Ishikawa (cell line): ENCODE data around the gene SEPTIN5.

Source experiments
- CEBPB ChIP-seq: IDR thresholded peaks from 2 replicates; pipeline ENCODE4 v1.6.1; 2012
- CREB1 ChIP-seq: IDR thresholded peaks from 2 replicates; pipeline ENCODE4 v1.6.1; 2012; ENCODE audit warnings: low read depth
- EP300 ChIP-seq: IDR thresholded peaks from 2 replicates; pipeline ENCODE4 v1.6.1; 2012; ENCODE audit warnings: borderline replicate concordance
- FOXM1 ChIP-seq: IDR thresholded peaks from 2 replicates; pipeline ENCODE4 v1.6.1; 2012; ENCODE audit warnings: low read depth, borderline replicate concordance
- NFIC ChIP-seq: IDR thresholded peaks from 2 replicates; pipeline ENCODE4 v1.6.1; 2012
- RAD21 ChIP-seq: IDR thresholded peaks from 2 replicates; pipeline ENCODE4 v1.6.1; 2012; ENCODE audit warnings: low read depth
- TAF1 ChIP-seq: IDR thresholded peaks from 2 replicates; pipeline ENCODE4 v1.6.1; 2012; ENCODE audit warnings: low read depth, mild to moderate bottlenecking
- TCF12 ChIP-seq: IDR thresholded peaks from 2 replicates; pipeline ENCODE4 v1.6.1; 2012; ENCODE audit warnings: low read depth
- YY1 ChIP-seq: IDR thresholded peaks from 2 replicates; pipeline ENCODE4 v1.6.1; 2012; ENCODE audit warnings: low read depth
- ZBTB7A ChIP-seq: IDR thresholded peaks from 2 replicates; pipeline ENCODE4 v1.6.1; 2012; ENCODE audit warnings: low read depth
- TF ChIP-seq, protein P1 (sequence below): IDR thresholded peaks from 2 replicates; pipeline ENCODE4 v1.6.1; 2012; ENCODE audit warnings: low read depth, mild to moderate bottlenecking
- TF ChIP-seq, protein P2 (sequence below): IDR thresholded peaks from 2 replicates; pipeline ENCODE4 v1.6.1; 2012
- TF ChIP-seq, protein P3 (sequence below): IDR thresholded peaks from 2 replicates; pipeline ENCODE4 v1.6.1; 2012

- TF ChIP-seq TAF1 (no peak), EP300 (no peak), ZBTB7A (no peak), RAD21 (no peak), YY1 (no peak), FOXM1 (no peak), CREB1 (no peak), CEBPB (no peak), TCF12 (no peak), NFIC (no peak)
- TF ChIP-seq, protein P1, sequence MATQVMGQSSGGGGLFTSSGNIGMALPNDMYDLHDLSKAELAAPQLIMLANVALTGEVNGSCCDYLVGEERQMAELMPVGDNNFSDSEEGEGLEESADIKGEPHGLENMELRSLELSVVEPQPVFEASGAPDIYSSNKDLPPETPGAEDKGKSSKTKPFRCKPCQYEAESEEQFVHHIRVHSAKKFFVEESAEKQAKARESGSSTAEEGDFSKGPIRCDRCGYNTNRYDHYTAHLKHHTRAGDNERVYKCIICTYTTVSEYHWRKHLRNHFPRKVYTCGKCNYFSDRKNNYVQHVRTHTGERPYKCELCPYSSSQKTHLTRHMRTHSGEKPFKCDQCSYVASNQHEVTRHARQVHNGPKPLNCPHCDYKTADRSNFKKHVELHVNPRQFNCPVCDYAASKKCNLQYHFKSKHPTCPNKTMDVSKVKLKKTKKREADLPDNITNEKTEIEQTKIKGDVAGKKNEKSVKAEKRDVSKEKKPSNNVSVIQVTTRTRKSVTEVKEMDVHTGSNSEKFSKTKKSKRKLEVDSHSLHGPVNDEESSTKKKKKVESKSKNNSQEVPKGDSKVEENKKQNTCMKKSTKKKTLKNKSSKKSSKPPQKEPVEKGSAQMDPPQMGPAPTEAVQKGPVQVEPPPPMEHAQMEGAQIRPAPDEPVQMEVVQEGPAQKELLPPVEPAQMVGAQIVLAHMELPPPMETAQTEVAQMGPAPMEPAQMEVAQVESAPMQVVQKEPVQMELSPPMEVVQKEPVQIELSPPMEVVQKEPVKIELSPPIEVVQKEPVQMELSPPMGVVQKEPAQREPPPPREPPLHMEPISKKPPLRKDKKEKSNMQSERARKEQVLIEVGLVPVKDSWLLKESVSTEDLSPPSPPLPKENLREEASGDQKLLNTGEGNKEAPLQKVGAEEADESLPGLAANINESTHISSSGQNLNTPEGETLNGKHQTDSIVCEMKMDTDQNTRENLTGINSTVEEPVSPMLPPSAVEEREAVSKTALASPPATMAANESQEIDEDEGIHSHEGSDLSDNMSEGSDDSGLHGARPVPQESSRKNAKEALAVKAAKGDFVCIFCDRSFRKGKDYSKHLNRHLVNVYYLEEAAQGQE = no peak
- TF ChIP-seq, protein P2, sequence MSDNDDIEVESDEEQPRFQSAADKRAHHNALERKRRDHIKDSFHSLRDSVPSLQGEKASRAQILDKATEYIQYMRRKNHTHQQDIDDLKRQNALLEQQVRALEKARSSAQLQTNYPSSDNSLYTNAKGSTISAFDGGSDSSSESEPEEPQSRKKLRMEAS = no peak
- TF ChIP-seq, protein P3, sequence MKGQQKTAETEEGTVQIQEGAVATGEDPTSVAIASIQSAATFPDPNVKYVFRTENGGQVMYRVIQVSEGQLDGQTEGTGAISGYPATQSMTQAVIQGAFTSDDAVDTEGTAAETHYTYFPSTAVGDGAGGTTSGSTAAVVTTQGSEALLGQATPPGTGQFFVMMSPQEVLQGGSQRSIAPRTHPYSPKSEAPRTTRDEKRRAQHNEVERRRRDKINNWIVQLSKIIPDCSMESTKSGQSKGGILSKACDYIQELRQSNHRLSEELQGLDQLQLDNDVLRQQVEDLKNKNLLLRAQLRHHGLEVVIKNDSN = no peak
Measured at GRCh38 chr22:19708321-19709011, 5.8 kb upstream of the SEPTIN5 start.
